HCT116 (cell line): ENCODE measurements around the gene PLD5. TPM values are rescaled to one million over a fixed set of nuclear protein-coding genes. Genes with fewer than 3 reads are reported as not detected.

Experiments
- ATAC-seq: fragments of 200-7000 bp; cut with Tn5 transposase; 2 replicates; pipeline ENCODE4 v1.9.1; 2020; ENCODE audit warnings: mild to moderate bottlenecking, moderate library complexity
- BruUV-seq: library from RNA; stranded (reverse); fragments of 400-500 nt; replicated peaks from 2 replicates; lab custom pipeline; 2021; lab: Mats Ljungman, UMichigan
- CTCF ChIA-PET: fragments of 300-600 bp; sonication (Branson Sonifier 250); formaldehyde crosslinking; loops from one replicate; lab custom pipeline; 2021; ENCODE audit warnings: antibody characterized with exemption; lab: Charles Lee
- POLR2A ChIA-PET: fragments of 300-600, 350-600 bp; sonication (Branson Sonifier 250); formaldehyde crosslinking; loops from one replicate; lab custom pipeline; 2021; ENCODE audit warnings: antibody characterized with exemption; lab: Charles Lee
- RAD21 ChIA-PET, 2 experiments: fragments of 300-600 bp; sonication (Branson Sonifier 250); formaldehyde crosslinking; loops; one replicate each; lab custom pipeline; 2023; ENCODE audit warnings: low total read pairs in 2 of 2; ENCODE audit not compliant: uncharacterized antibody in 2 of 2, unreplicated experiment in 2 of 2, low non-redundant PET in 1 of 2; lab: Charles Lee
- DNase-seq: peaks from one replicate; pipeline ENCODE4 v3.0.0-alpha.2; 2010; ENCODE audit warnings: low read depth, low spot score
- H2AFZ ChIP-seq: fragments of 200-600 bp; shearing (Covaris generic), sonication (generic); 2 replicates; pipeline ENCODE4 v1.6.1; 2017; ENCODE audit warnings: low read depth, mixed run types, mixed read lengths, antibody characterized with exemption, low read length; ENCODE audit not compliant: poor library complexity, severe bottlenecking
- H3K27ac ChIP-seq: 2 replicates; pipeline ENCODE4 v1.5.1; 2012; ENCODE audit warnings: low read depth, low read length
- H3K27me3 ChIP-seq: fragments of 200-600 bp; sonication (generic); 2 replicates; pipeline ENCODE4 v1.6.1; 2016; ENCODE audit warnings: mixed run types, low read length, mixed read lengths; ENCODE audit not compliant: insufficient read depth
- H3K36me3 ChIP-seq, 2 experiments: fragments of 200-500 bp in 1 of 2; fragments of 200-600 bp in 1 of 2; sonication (Bioruptor generic) in 1 of 2; sonication (generic) in 1 of 2; 2 replicates each; pipeline versions ENCODE4 v1.5.1 to v1.6.1; 2014 to 2016; ENCODE audit warnings: low read length in 2 of 2, inconsistent platforms in 1 of 2, mixed read lengths in 1 of 2, mixed run types in 1 of 2; ENCODE audit not compliant: insufficient read depth in 2 of 2, control insufficient read depth in 1 of 2
- H3K4me1 ChIP-seq, 2 experiments: fragments of 200-600 bp in 1 of 2; sonication (generic) in 1 of 2; 2 replicates each; pipeline versions ENCODE4 v1.5.1 to v1.6.1; 2012 to 2017; ENCODE audit warnings: low read length in 2 of 2, inconsistent platforms in 1 of 2, mild to moderate bottlenecking in 1 of 2, mixed read lengths in 1 of 2, mixed run types in 1 of 2, moderate library complexity in 1 of 2; ENCODE audit not compliant: insufficient read depth in 2 of 2, control insufficient read depth in 1 of 2
- H3K4me2 ChIP-seq: fragments of 200-600 bp; sonication (generic); 2 replicates; pipeline ENCODE4 v1.6.1; 2017; ENCODE audit warnings: mixed run types, low read length, mixed read lengths
- H3K4me3 ChIP-seq, 2 experiments: fragments of 200-600 bp in 1 of 2; sonication (generic) in 1 of 2; replicated peaks in 1 of 2; 2 replicates each; pipeline ENCODE4 v1.5.1; 2011 to 2016; ENCODE audit warnings: low read length in 2 of 2, control low read depth in 1 of 2, low read depth in 1 of 2, mild to moderate bottlenecking in 1 of 2, mixed read lengths in 1 of 2, mixed run types in 1 of 2
- H3K79me2 ChIP-seq: fragments of 200-600 bp; sonication (generic); 2 replicates; pipeline ENCODE4 v1.6.1; 2017; ENCODE audit warnings: mild to moderate bottlenecking, mixed run types, low read length, moderate library complexity, mixed read lengths; ENCODE audit not compliant: insufficient read depth
- H3K9ac ChIP-seq: fragments of 200-600 bp; sonication (generic); 2 replicates; pipeline ENCODE4 v1.6.1; 2016; ENCODE audit warnings: low read length, mixed read lengths
- H3K9me2 ChIP-seq: fragments of 200-600 bp; sonication (generic), shearing (Covaris generic); 2 replicates; pipeline ENCODE4 v1.6.1; 2017; ENCODE audit warnings: mixed run types, mild to moderate bottlenecking, moderate library complexity; ENCODE audit not compliant: insufficient read depth
- H3K9me3 ChIP-seq, 2 experiments: fragments of 200-500 bp in 1 of 2; fragments of 200-600 bp in 1 of 2; sonication (Bioruptor generic) in 1 of 2; sonication (generic) in 1 of 2; 2 replicates each; pipeline ENCODE4 v1.6.1; 2014 to 2017; ENCODE audit warnings: low read length in 2 of 2, mixed read lengths in 2 of 2, inconsistent platforms in 1 of 2, low read depth in 1 of 2, mild to moderate bottlenecking in 1 of 2, mixed run types in 1 of 2, moderate library complexity in 1 of 2; ENCODE audit not compliant: control insufficient read depth in 1 of 2, insufficient read depth in 1 of 2
- H4K20me1 ChIP-seq: fragments of 200-600 bp; sonication (generic), shearing (Covaris generic); 2 replicates; pipeline ENCODE4 v1.6.1; 2017; ENCODE audit warnings: mixed run types, mild to moderate bottlenecking, moderate library complexity; ENCODE audit not compliant: insufficient read depth
- ATF3 ChIP-seq: IDR thresholded peaks from 2 replicates; pipeline ENCODE4 v1.6.1; 2012
- CBX3 ChIP-seq: IDR thresholded peaks from 2 replicates; pipeline ENCODE4 v1.6.1; 2012; ENCODE audit warnings: low read depth
- CEBPB ChIP-seq: IDR thresholded peaks from 2 replicates; pipeline ENCODE4 v1.6.1; 2012; ENCODE audit warnings: low read depth
- CTCF ChIP-seq, 3 experiments: fragments of 200-600 bp in 1 of 3; sonication (generic) in 1 of 3; IDR thresholded peaks in 2 of 3; conservative IDR thresholded peaks in 1 of 3; 2 replicates each; pipeline ENCODE4 v1.5.1; 2012 to 2017; ENCODE audit warnings: low read depth in 2 of 3, low read length in 2 of 3, antibody characterized with exemption in 1 of 3, borderline replicate concordance in 1 of 3, control low read depth in 1 of 3, mild to moderate bottlenecking in 1 of 3, mixed read lengths in 1 of 3, mixed run types in 1 of 3, moderate library complexity in 1 of 3; ENCODE audit not compliant: insufficient read depth in 1 of 3
- EGR1 ChIP-seq: IDR thresholded peaks from 2 replicates; pipeline ENCODE4 v1.6.1; 2012; ENCODE audit warnings: low read depth
- ELF1 ChIP-seq: IDR thresholded peaks from 2 replicates; pipeline ENCODE4 v1.6.1; 2012; ENCODE audit warnings: low read depth, borderline replicate concordance
- JUND ChIP-seq: IDR thresholded peaks from 2 replicates; pipeline ENCODE4 v1.6.1; 2012
- POLR2AphosphoS5 ChIP-seq: IDR thresholded peaks from 2 replicates; pipeline ENCODE4 v1.6.1; 2011; ENCODE audit warnings: mild to moderate bottlenecking, low read depth, low read length, moderate library complexity
- REST ChIP-seq: IDR thresholded peaks from 2 replicates; pipeline ENCODE4 v1.6.1; 2012; ENCODE audit warnings: low read depth
- SIN3A ChIP-seq: IDR thresholded peaks from 2 replicates; pipeline ENCODE4 v1.6.1; 2012; ENCODE audit warnings: low read depth
- SRF ChIP-seq: IDR thresholded peaks from 2 replicates; pipeline ENCODE4 v1.6.1; 2012; ENCODE audit warnings: low read depth
- TCF7L2 ChIP-seq: IDR thresholded peaks from 2 replicates; pipeline ENCODE4 v1.7.0; 2011; ENCODE audit warnings: borderline replicate concordance, inconsistent platforms; ENCODE audit not compliant: insufficient read depth, insufficient read length; ENCODE audit errors: extremely low read depth
- ZBTB33 ChIP-seq: IDR thresholded peaks from 2 replicates; pipeline ENCODE4 v1.6.1; 2011; ENCODE audit warnings: mild to moderate bottlenecking, low read length, moderate library complexity; ENCODE audit not compliant: insufficient replicate concordance; ENCODE audit errors: extremely low read depth
- ZFX ChIP-seq: fragments of 450-650 bp; IDR thresholded peaks from 2 replicates; pipeline ENCODE4 v1.6.1; 2017
- ZNF274 ChIP-seq: fragments of 200-500 bp; sonication (Bioruptor generic); IDR thresholded peaks from 2 replicates; pipeline ENCODE4 v1.6.1; 2014; ENCODE audit warnings: mild to moderate bottlenecking, low read depth, low read length, inconsistent platforms
- intact Hi-C: fragments of 100-400 bp; cut with micrococcal nuclease; formaldehyde crosslinking; loops from 2 replicates; pipeline ENCODE4 v1.10.0; 2022
- total RNA-seq: library from RNA; stranded (reverse); gene quantifications from one replicate; pipeline ENCODE4 v1.2.1, GENCODE V29; 2021; ENCODE audit not compliant: unreplicated experiment

The PLD5 gene
- total RNA-seq, 1 experiment from 2014 or later, result not detected

- Histone ChIP-seq H2AFZ (no peak overlapping the region), H3K4me2 (no peak overlapping the region), H3K4me1 (no peaks in the 10 kb centered on the region), H3K9me3 (no peaks in the 10 kb centered on the region), H3K79me2 (no peaks in the 10 kb centered on the region), H3K36me3 (no peaks in the 10 kb centered on the region), H3K9ac (no peak overlapping the region), H3K27me3 (no peaks in the 10 kb centered on the region), H3K9me2 (no peaks in the 10 kb centered on the region), H4K20me1 (no peaks in the 10 kb centered on the region)
- ATAC-seq, result no peak
- RAD21 ChIA-PET, result no interaction called here
- CTCF ChIA-PET, result no interaction called here
- POLR2A ChIA-PET, result no interaction called here
- no peak for DNase-seq
- intact Hi-C loops, result no loop called here
- TF ChIP-seq ELF1 (no peak), CTCF (IDR thresholded peaks at IDR 0.05 in 2 of 3, conservative IDR thresholded peaks at IDR 0.05 in 1 of 3; ENCODE audit: borderline replicate concordance in 1 of 3, insufficient read depth in 1 of 3, low read depth in 2 of 3, low read length in 2 of 3) (no peak), ZNF274 (no peak), ZFX (no peak), ZBTB33 (no peak), POLR2AphosphoS5 (no peak), SRF (no peak), TCF7L2 (no peak), ATF3 (no peak), CBX3 (no peak), CEBPB (no peak), EGR1 (no peak), JUND (no peak), REST (no peak), SIN3A (no peak)
- TF ChIP-seq, all 23 proteins: peak for 0
- Histone ChIP-seq H3K4me3 (no peak overlapping the region), H3K27ac (no peak overlapping the region)
- no TSS peak for BruUV-seq
These were observed 53.7 kb downstream of the PLD5 start for GRCh38 chr1:242470774-242471173.
